ENCODE results near the gene EHBP1L1. TPM values are rescaled to one million over a fixed set of nuclear protein-coding genes. Genes with fewer than 3 reads are reported as not detected.

EHBP1L1 gene
- total RNA-seq, 1 experiment from 2014 or later: 105 TPM

- H3K36me3 ChIP-seq (ENCODE audit: control insufficient read depth in 1 of 2, insufficient read depth in 2 of 2, low read length in 2 of 2): peaks cover 5 to 12% of the 10 kb centered on the region in 2 experiments
- H3K9me2 ChIP-seq (ENCODE audit: insufficient read depth): no peaks in the 10 kb centered on the region
- peaks cover 26% of the 10 kb centered on the region for H3K79me2 ChIP-seq (ENCODE audit: insufficient read depth, low read length)
- H3K4me2 ChIP-seq (ENCODE audit: low read length): peak overlapping the region; percentile 78
- H4K20me1 ChIP-seq (ENCODE audit: insufficient read depth): no peaks in the 10 kb centered on the region
- peaks cover 60 to 72% of the 10 kb centered on the region in 2 experiments for H3K4me1 ChIP-seq (ENCODE audit: control insufficient read depth in 1 of 2, insufficient read depth in 2 of 2, low read length in 2 of 2)
- RAD21 ChIA-PET (ENCODE audit: low non-redundant PET in 1 of 2, low total read pairs in 2 of 2, uncharacterized antibody in 2 of 2, unreplicated experiment in 2 of 2): interaction anchor here in 1 of 2 experiments (0.6 kb wide), 1 partner anchor 13 kb away, joined by 3 read pairs; no protein-coding TSS in a partner anchor
- POLR2A ChIA-PET: interaction anchor here (1.2 to 2.0 kb wide), 4 partner anchors 9 to 18 kb away, joined by 4 to 7 read pairs (median 6); partner anchors contain the start of gene ZNRD2
- intact Hi-C loops (cut with micrococcal nuclease): no loop called here
- BruUV-seq (replicated peaks): no TSS peak
- no peak overlapping the region for H3K4me3 ChIP-seq (replicated peaks in 1 of 2; ENCODE audit: low read depth in 1 of 2, low read length in 2 of 2)
- TF ChIP-seq CBX3 (IDR thresholded peaks at IDR 0.05; ENCODE audit: low read depth): no peak
- no peak for TF ChIP-seq CEBPB (IDR thresholded peaks at IDR 0.05; ENCODE audit: low read depth)
- TF ChIP-seq ZBTB33 (IDR thresholded peaks at IDR 0.05; ENCODE audit: extremely low read depth, insufficient replicate concordance, low read length): no peak
- TF ChIP-seq MAX (IDR thresholded peaks at IDR 0.05): no peak
- TF ChIP-seq SP1 (IDR thresholded peaks at IDR 0.05; ENCODE audit: low read depth): no peak
- no peak for TF ChIP-seq ZNF274 (IDR thresholded peaks at IDR 0.05; ENCODE audit: low read depth, low read length)
- no peak for TF ChIP-seq RAD21 (IDR thresholded peaks at IDR 0.05; ENCODE audit: low read depth)
- TF ChIP-seq TCF7L2 (IDR thresholded peaks at IDR 0.05; ENCODE audit: borderline replicate concordance, extremely low read depth, insufficient read depth, insufficient read length): no peak
- TF ChIP-seq FOSL1 (IDR thresholded peaks at IDR 0.05; ENCODE audit: low read depth): no peak
- no peak for TF ChIP-seq ZFX (IDR thresholded peaks at IDR 0.05)
- no peak for TF ChIP-seq POLR2A (IDR thresholded peaks at IDR 0.05; ENCODE audit: borderline replicate concordance, extremely low read depth, insufficient read depth, insufficient read length)
- no peak for TF ChIP-seq EZH2 (IDR thresholded peaks at IDR 0.05)
- TF ChIP-seq YY1 (IDR thresholded peaks at IDR 0.05; ENCODE audit: extremely low read depth, insufficient replicate concordance, low read depth, low read length): no peak
- TF ChIP-seq REST (IDR thresholded peaks at IDR 0.05; ENCODE audit: low read depth): no peak
- ATAC-seq: no peak
- H3K27me3 ChIP-seq (ENCODE audit: insufficient read depth, low read length): no peaks in the 10 kb centered on the region
- H3K9me3 ChIP-seq (ENCODE audit: control insufficient read depth in 1 of 2, insufficient read depth in 1 of 2, low read depth in 1 of 2, low read length in 2 of 2): no peaks in the 10 kb centered on the region
- H3K27ac ChIP-seq (ENCODE audit: low read depth, low read length): peak overlapping the region; percentile 70; the same call in 1 of the 2 replicates
- H3K9ac ChIP-seq (ENCODE audit: low read length): 0 out of 2 replicates have a peak overlapping the region, but pooled peaks have one; percentile 8
- no peak overlapping the region for H2AFZ ChIP-seq (ENCODE audit: low read depth, low read length, poor library complexity, severe bottlenecking)
- no peak for DNase-seq (ENCODE audit: low read depth, low spot score)
- CTCF ChIA-PET: interaction anchor here (0.7 to 3.7 kb wide), 4 partner anchors 8 to 44 kb away, joined by 3 to 25 read pairs (median 6); no protein-coding TSS in a partner anchor
These were observed 23.4 kb upstream of the EHBP1L1 start for GRCh38 chr11:65552388-65552951.
